ENCODE data around the gene KRTAP20-1. TPM values are rescaled to one million over a fixed set of nuclear protein-coding genes. Genes with fewer than 3 reads are reported as not detected.

Gene KRTAP20-1
- total RNA-seq, 5 donors from 2014 or later (not counting 1 experiment from before 2014, with no cell fraction given): not detected

- Histone ChIP-seq H3K4me3 (ENCODE audit: control insufficient read depth in 1 of 2, extremely low read depth in 1 of 2, low read length in 1 of 2) (no peak within 1 kb of the TSS), H3K36me3 (ENCODE audit: control insufficient read depth in 2 of 2, extremely low read depth in 1 of 2, insufficient read depth in 1 of 2, low read length in 1 of 2) (no peaks in the 10 kb centered on the region), H3K27me3 (replicated peaks in 1 of 2; ENCODE audit: control insufficient read depth in 2 of 2, extremely low read depth in 1 of 2, insufficient read depth in 2 of 2, low read length in 1 of 2) (no peaks in the 10 kb centered on the region), H3K4me1 (ENCODE audit: control insufficient read depth in 1 of 2, extremely low read depth in 1 of 2, insufficient read depth in 2 of 2, low read length in 2 of 2) (no peaks in the 10 kb centered on the region), H3K9me3 (no peaks in the 10 kb centered on the region), H3K27ac (ENCODE audit: low read length) (no peak within 1 kb of the TSS)
- no peak within 1 kb of the TSS for H3K27ac Mint-ChIP-seq
- no peaks in the 10 kb centered on the region for H3K4me1 Mint-ChIP-seq
- H3K36me3 Mint-ChIP-seq: no peaks in the 10 kb centered on the region
- ATAC-seq (replicated peaks in 1 of 4) (no peak), DNase-seq (no peak)
- no peaks in the 10 kb centered on the region for H3K9me3 Mint-ChIP-seq
- ChIA-PET CTCF (no interaction called here), POLR2A (no interaction called here)
- 100% methylated on average over 1 of the region's 1 CpG for WGBS (ENCODE audit: insufficient coverage)
- H3K4me3 Mint-ChIP-seq: no peak within 1 kb of the TSS
- H3K27me3 Mint-ChIP-seq: peaks cover 0 to 6% of the 10 kb centered on the region in 2 donors
Measured at GRCh38 chr21:30634906-30635305, 18.7 kb downstream of the KRTAP20-1 start, which contains the start of gene KRTAP20-2. KRTAP20-2 (plus strand) TSS chr21:30635206; CDS start chr21:30635264, 58 bp downstream.

GRCh38 chr21:30638686-30639085 lies 22.5 kb downstream of the KRTAP20-1 start:
- Mint-ChIP-seq H3K36me3 (no peaks in the 10 kb centered on the region), H3K27ac (no peak overlapping the region), H3K9me3 (peaks cover 0 to 3% (median 0%) of the 10 kb centered on the region in 3 donors), H3K27me3 (no peaks in the 10 kb centered on the region), H3K4me1 (no peaks in the 10 kb centered on the region), H3K4me3 (no peak overlapping the region)
- Histone ChIP-seq H3K27ac (ENCODE audit: low read length) (no peak overlapping the region), H3K27me3 (replicated peaks in 1 of 2; ENCODE audit: control insufficient read depth in 2 of 2, extremely low read depth in 1 of 2, insufficient read depth in 2 of 2, low read length in 1 of 2) (no peaks in the 10 kb centered on the region), H3K9me3 (no peaks in the 10 kb centered on the region), H3K4me3 (ENCODE audit: control insufficient read depth in 1 of 2, extremely low read depth in 1 of 2, low read length in 1 of 2) (no peak overlapping the region), H3K36me3 (ENCODE audit: control insufficient read depth in 2 of 2, extremely low read depth in 1 of 2, insufficient read depth in 1 of 2, low read length in 1 of 2) (no peaks in the 10 kb centered on the region), H3K4me1 (ENCODE audit: control insufficient read depth in 1 of 2, extremely low read depth in 1 of 2, insufficient read depth in 2 of 2, low read length in 2 of 2) (no peaks in the 10 kb centered on the region)
- WGBS (ENCODE audit: insufficient coverage): no CpG with 5 or more reads among the region's 3 CpGs
- ATAC-seq (replicated peaks in 1 of 4): no peak
- ChIA-PET POLR2A (no interaction called here), CTCF (no interaction called here)
- no peak for DNase-seq

GRCh38 chr21:30642564-30642963 lies 26.3 kb downstream of the KRTAP20-1 start, which contains the start of gene KRTAP20-3:
KRTAP20-3 (plus strand) TSS chr21:30642864.
- WGBS (ENCODE audit: insufficient coverage): no CpG with 5 or more reads among the region's 2 CpGs
- H3K4me1 ChIP-seq (ENCODE audit: control insufficient read depth in 1 of 2, extremely low read depth in 1 of 2, insufficient read depth in 2 of 2, low read length in 2 of 2): no peaks in the 10 kb centered on the region
- no peak within 1 kb of the TSS for H3K4me3 Mint-ChIP-seq
- H3K36me3 Mint-ChIP-seq: no peaks in the 10 kb centered on the region
- POLR2A ChIA-PET: no interaction called here
- no peaks in the 10 kb centered on the region for H3K36me3 ChIP-seq (ENCODE audit: control insufficient read depth in 2 of 2, extremely low read depth in 1 of 2, insufficient read depth in 1 of 2, low read length in 1 of 2)
- no peaks in the 10 kb centered on the region for H3K27me3 Mint-ChIP-seq
- CTCF ChIA-PET: no interaction called here
- no peak within 1 kb of the TSS for H3K27ac Mint-ChIP-seq
- H3K4me1 Mint-ChIP-seq: no peaks in the 10 kb centered on the region
- no peak within 1 kb of the TSS for H3K4me3 ChIP-seq (ENCODE audit: control insufficient read depth in 1 of 2, extremely low read depth in 1 of 2, low read length in 1 of 2)
- no peak within 1 kb of the TSS for H3K27ac ChIP-seq (ENCODE audit: low read length)
- no peak for DNase-seq
- H3K9me3 Mint-ChIP-seq: peaks cover 0 to 3% (median 0%) of the 10 kb centered on the region in 3 donors
- no peak for ATAC-seq (replicated peaks in 1 of 4)
- H3K9me3 ChIP-seq: no peaks in the 10 kb centered on the region
- H3K27me3 ChIP-seq (replicated peaks in 1 of 2; ENCODE audit: control insufficient read depth in 2 of 2, extremely low read depth in 1 of 2, insufficient read depth in 2 of 2, low read length in 1 of 2): no peaks in the 10 kb centered on the region

GRCh38 chr21:30646904-30647414 lies 30.7 kb downstream of the KRTAP20-1 start:
- H3K4me3 Mint-ChIP-seq: no peak overlapping the region
- peaks cover 0 to 1% of the 10 kb centered on the region in 2 donors for H3K27me3 Mint-ChIP-seq
- H3K36me3 Mint-ChIP-seq: no peaks in the 10 kb centered on the region
- CTCF ChIA-PET: interaction anchor here in 1 of 2 donors (0.7 kb wide), 1 partner anchor 1194 kb away, joined by 3 read pairs; no protein-coding TSS in a partner anchor
- H3K27ac Mint-ChIP-seq: no peak overlapping the region
- H3K36me3 ChIP-seq (ENCODE audit: control insufficient read depth in 2 of 2, extremely low read depth in 1 of 2, insufficient read depth in 1 of 2, low read length in 1 of 2): no peaks in the 10 kb centered on the region
- DNase-seq: no peak
- POLR2A ChIA-PET: no interaction called here
- H3K9me3 ChIP-seq: no peaks in the 10 kb centered on the region
- WGBS (ENCODE audit: insufficient coverage): no CpG with 5 or more reads among the region's 1 CpG
- no peak overlapping the region for H3K4me3 ChIP-seq (ENCODE audit: control insufficient read depth in 1 of 2, extremely low read depth in 1 of 2, low read length in 1 of 2)
- no peaks in the 10 kb centered on the region for H3K27me3 ChIP-seq (replicated peaks in 1 of 2; ENCODE audit: control insufficient read depth in 2 of 2, extremely low read depth in 1 of 2, insufficient read depth in 2 of 2, low read length in 1 of 2)
- H3K4me1 ChIP-seq (ENCODE audit: control insufficient read depth in 1 of 2, extremely low read depth in 1 of 2, insufficient read depth in 2 of 2, low read length in 2 of 2): no peaks in the 10 kb centered on the region
- H3K4me1 Mint-ChIP-seq: no peaks in the 10 kb centered on the region
- H3K9me3 Mint-ChIP-seq: peaks cover 0 to 3% (median 0%) of the 10 kb centered on the region in 3 donors
- no peak for ATAC-seq (replicated peaks in 1 of 4)
- H3K27ac ChIP-seq (ENCODE audit: low read length): no peak overlapping the region

GRCh38 chr21:30652891-30653290 lies 36.7 kb downstream of the KRTAP20-1 start:
- no peak for ATAC-seq (replicated peaks in 1 of 4)
- no peak for DNase-seq
- H3K4me3 Mint-ChIP-seq: no peak overlapping the region
- Histone ChIP-seq H3K4me3 (ENCODE audit: control insufficient read depth in 1 of 2, extremely low read depth in 1 of 2, low read length in 1 of 2) (no peak overlapping the region), H3K27me3 (replicated peaks in 1 of 2; ENCODE audit: control insufficient read depth in 2 of 2, extremely low read depth in 1 of 2, insufficient read depth in 2 of 2, low read length in 1 of 2) (no peaks in the 10 kb centered on the region), H3K27ac (ENCODE audit: low read length) (no peak overlapping the region), H3K36me3 (ENCODE audit: control insufficient read depth in 2 of 2, extremely low read depth in 1 of 2, insufficient read depth in 1 of 2, low read length in 1 of 2) (no peaks in the 10 kb centered on the region), H3K9me3 (no peaks in the 10 kb centered on the region), H3K4me1 (ENCODE audit: control insufficient read depth in 1 of 2, extremely low read depth in 1 of 2, insufficient read depth in 2 of 2, low read length in 2 of 2) (no peaks in the 10 kb centered on the region)
- no peaks in the 10 kb centered on the region for H3K36me3 Mint-ChIP-seq
- no peak overlapping the region for H3K27ac Mint-ChIP-seq
- no peaks in the 10 kb centered on the region for H3K9me3 Mint-ChIP-seq
- POLR2A ChIA-PET: no interaction called here
- CTCF ChIA-PET: no interaction called here
- peaks cover 0 to 1% of the 10 kb centered on the region in 2 donors for H3K27me3 Mint-ChIP-seq
- H3K4me1 Mint-ChIP-seq: no peaks in the 10 kb centered on the region

Other genes starting within 250 kb of the KRTAP20-1 start
- not detected for gene KRTAP13-2, start 244.2 kb upstream of the KRTAP20-1 start, total RNA-seq
- not detected for gene KRTAP13-1, start 220.4 kb upstream of the KRTAP20-1 start, total RNA-seq
- gene KRTAP13-3, start 190.5 kb upstream of the KRTAP20-1 start, total RNA-seq: not detected
- not detected for gene KRTAP13-4, start 186.2 kb upstream of the KRTAP20-1 start, total RNA-seq
- gene KRTAP15-1, start 176.2 kb upstream of the KRTAP20-1 start, total RNA-seq: not detected
- not detected for gene KRTAP19-1, start 136.1 kb upstream of the KRTAP20-1 start, total RNA-seq
- gene KRTAP19-2, start 129.0 kb upstream of the KRTAP20-1 start, total RNA-seq: not detected
- gene KRTAP19-3, start 124.4 kb upstream of the KRTAP20-1 start, total RNA-seq: not detected
- gene KRTAP19-4, start 119.3 kb upstream of the KRTAP20-1 start, total RNA-seq: not detected
- gene KRTAP19-5, start 114.3 kb upstream of the KRTAP20-1 start, total RNA-seq: not detected
- gene KRTAP19-6, start 74.6 kb upstream of the KRTAP20-1 start, total RNA-seq: not detected
- gene KRTAP19-7, start 55.1 kb upstream of the KRTAP20-1 start, total RNA-seq: not detected
- not detected for gene KRTAP22-2, start 26.0 kb upstream of the KRTAP20-1 start, total RNA-seq
- not detected for gene KRTAP6-3, start 24.0 kb upstream of the KRTAP20-1 start, total RNA-seq
- not detected for gene KRTAP6-2, start 17.5 kb upstream of the KRTAP20-1 start, total RNA-seq
- not detected for gene KRTAP22-1, start 15.3 kb upstream of the KRTAP20-1 start, total RNA-seq
- gene KRTAP6-1, start 2.5 kb upstream of the KRTAP20-1 start, total RNA-seq: not detected
- gene KRTAP20-4, start 4.2 kb downstream of the KRTAP20-1 start, total RNA-seq: not detected
- gene KRTAP20-2, start 18.8 kb downstream of the KRTAP20-1 start, total RNA-seq: not detected
- gene KRTAP20-3, start 26.4 kb downstream of the KRTAP20-1 start, total RNA-seq: not detected
- gene KRTAP21-3, start 102.4 kb downstream of the KRTAP20-1 start, total RNA-seq: not detected
- gene KRTAP21-2, start 130.8 kb downstream of the KRTAP20-1 start, total RNA-seq: not detected
- not detected for gene KRTAP21-1, start 139.0 kb downstream of the KRTAP20-1 start, total RNA-seq
- not detected for gene KRTAP8-1, start 196.8 kb downstream of the KRTAP20-1 start, total RNA-seq
- not detected for gene KRTAP7-1, start 213.3 kb downstream of the KRTAP20-1 start, total RNA-seq